GM10266 (cell line): ENCODE data around the gene PLPP1.

ENCODE experiments used
- DNase-seq: peaks from one replicate; pipeline ENCODE4 v3.0.0; 2012; ENCODE audit errors: extremely low spot score
- CTCF ChIP-seq: IDR thresholded peaks from 2 replicates; pipeline ENCODE4 v1.5.1; 2012; ENCODE audit warnings: mild to moderate bottlenecking, low read depth; ENCODE audit not compliant: control insufficient read depth, insufficient read depth; ENCODE audit errors: missing control alignments

The PLPP1 gene

DNA sequence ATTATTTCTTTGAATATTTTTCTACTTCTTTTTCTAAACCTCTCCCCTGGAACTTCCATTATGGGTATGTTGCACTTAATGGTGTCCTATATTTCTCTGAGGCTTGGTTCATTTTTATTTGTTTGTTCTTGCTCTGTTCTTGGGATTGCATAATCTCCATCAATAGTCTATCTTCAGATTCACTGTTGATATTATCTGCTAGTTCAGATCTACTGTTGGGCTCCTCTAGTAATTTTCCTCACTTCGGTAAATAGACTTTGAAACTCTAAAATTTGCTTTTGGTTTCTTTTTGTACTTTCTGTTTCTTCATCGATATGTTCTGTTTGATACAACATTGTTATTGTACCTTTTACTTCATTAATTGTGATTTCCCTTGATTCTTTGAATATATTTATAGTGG is 150.7 kb downstream of the PLPP1 start:
- no peak for TF ChIP-seq CTCF
- DNase-seq = no peak

DNA sequence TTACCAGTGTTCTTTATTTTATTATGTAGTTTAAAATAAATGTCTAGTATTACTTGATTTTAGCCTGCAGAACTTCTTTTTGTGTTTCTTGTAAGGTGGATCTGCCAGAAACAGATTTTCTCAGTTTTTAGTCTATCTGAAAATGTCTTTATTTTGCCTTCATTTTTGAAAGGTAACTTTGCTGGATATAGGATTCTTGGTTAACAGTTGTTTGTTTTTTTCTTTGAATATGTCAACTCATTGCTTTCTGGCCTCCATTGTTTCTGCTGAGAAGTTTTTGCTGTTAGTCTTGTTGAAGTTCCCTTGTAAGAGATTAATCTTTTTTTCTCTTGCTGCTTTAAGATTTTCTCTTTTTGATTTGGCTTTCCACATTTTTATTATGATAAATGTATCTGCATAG is 151.5 kb downstream of the PLPP1 start:
- TF ChIP-seq CTCF = no peak
- no peak for DNase-seq

- DNase-seq = no peak
- TF ChIP-seq CTCF = no peak
Measured at GRCh38 chr5:55377810-55378209, 157.0 kb downstream of the PLPP1 start.
